Measurements from ENCODE around the gene SPTLC3. TPM values are rescaled to one million over a fixed set of nuclear protein-coding genes. Genes with fewer than 3 reads are reported as not detected.

Gene SPTLC3
- total RNA-seq, 1 donor from 2014 or later, result 4.6 TPM

DNA sequence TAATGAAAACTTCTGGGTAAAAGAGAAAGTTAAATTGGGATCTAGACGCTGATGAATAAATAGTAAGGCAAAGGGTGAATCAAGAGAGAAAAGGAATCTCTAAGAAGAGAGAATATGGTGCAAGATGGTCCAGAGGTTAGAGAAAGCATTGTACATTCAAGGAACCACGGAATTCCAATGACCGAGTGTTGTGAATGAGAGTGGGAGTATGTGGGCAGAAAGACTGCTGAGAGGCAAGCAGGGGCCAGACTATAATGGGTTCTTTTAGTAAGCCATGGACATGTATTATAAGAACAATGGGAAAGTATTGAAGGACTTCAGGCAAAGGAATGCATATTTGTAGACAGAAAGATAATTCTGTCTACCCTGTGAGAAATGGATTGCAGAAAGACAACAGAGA, 45.2 kb downstream of the SPTLC3 start:
- Histone ChIP-seq H3K27me3 (no peaks in the 10 kb centered on the region), H3K36me3 (peaks cover 0 to 12% of the 10 kb centered on the region in 2 donors), H3K4me1 (no peaks in the 10 kb centered on the region), H3K9me3 (peaks cover 0 to 35% of the 10 kb centered on the region in 2 donors), H3K4me3 (no peak overlapping the region), H3K27ac (no peak overlapping the region)
- TF ChIP-seq, protein P1, sequence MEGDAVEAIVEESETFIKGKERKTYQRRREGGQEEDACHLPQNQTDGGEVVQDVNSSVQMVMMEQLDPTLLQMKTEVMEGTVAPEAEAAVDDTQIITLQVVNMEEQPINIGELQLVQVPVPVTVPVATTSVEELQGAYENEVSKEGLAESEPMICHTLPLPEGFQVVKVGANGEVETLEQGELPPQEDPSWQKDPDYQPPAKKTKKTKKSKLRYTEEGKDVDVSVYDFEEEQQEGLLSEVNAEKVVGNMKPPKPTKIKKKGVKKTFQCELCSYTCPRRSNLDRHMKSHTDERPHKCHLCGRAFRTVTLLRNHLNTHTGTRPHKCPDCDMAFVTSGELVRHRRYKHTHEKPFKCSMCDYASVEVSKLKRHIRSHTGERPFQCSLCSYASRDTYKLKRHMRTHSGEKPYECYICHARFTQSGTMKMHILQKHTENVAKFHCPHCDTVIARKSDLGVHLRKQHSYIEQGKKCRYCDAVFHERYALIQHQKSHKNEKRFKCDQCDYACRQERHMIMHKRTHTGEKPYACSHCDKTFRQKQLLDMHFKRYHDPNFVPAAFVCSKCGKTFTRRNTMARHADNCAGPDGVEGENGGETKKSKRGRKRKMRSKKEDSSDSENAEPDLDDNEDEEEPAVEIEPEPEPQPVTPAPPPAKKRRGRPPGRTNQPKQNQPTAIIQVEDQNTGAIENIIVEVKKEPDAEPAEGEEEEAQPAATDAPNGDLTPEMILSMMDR (IDR thresholded peaks at IDR 0.05), result no peak
- intact Hi-C loops (cut with DNase I), result no loop called here
- DNase-seq (ENCODE audit: low spot score in 2 of 2), result no peak

DNA sequence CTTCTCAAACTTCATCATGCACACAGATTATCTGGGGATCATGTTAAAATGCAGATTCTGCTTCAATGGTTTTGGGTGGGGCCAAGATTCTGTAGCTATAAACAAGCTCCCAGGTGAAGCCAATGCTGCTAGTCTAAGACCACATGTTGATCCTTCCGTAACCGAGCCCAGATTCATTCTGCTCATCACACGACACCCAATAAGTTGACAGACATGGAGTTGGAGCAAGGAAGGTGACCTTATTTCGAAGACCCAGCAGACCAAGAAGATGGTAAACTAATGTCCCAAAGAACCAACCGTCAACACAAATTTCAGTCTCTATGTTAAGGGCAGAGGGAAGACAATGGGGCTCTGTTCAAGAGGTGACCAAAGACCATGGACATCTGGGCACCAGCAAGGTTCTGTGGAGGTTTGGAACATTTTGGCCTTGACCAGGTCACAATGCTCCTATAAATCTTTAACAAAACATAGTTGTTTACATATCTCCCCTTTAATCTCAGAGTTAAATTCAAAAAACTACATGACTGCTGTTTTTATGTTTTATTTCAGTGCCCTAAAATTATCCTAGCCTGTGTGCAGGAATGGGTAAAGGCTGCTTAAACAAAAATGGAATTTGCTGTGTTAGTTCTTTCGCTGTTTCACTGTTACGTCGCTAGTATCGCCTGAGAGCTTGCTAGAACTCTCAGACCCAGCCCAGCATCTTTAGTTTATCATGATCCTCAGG, 50.1 kb downstream of the SPTLC3 start:
- Histone ChIP-seq H3K4me1 (no peaks in the 10 kb centered on the region), H3K4me3 (no peak overlapping the region), H3K36me3 (no peaks in the 10 kb centered on the region), H3K27me3 (no peaks in the 10 kb centered on the region), H3K9me3 (peaks cover 0 to 21% of the 10 kb centered on the region in 2 donors), H3K27ac (no peak overlapping the region)
- TF ChIP-seq, protein P1 (IDR thresholded peaks at IDR 0.05), result no peak
- intact Hi-C loops (cut with DNase I), result no loop called here
- no peak for DNase-seq (ENCODE audit: low spot score in 2 of 2)

- Histone ChIP-seq H3K9me3 (peaks cover 0 to 14% of the 10 kb centered on the region in 2 donors), H3K4me1 (no peaks in the 10 kb centered on the region), H3K27me3 (no peaks in the 10 kb centered on the region), H3K27ac (no peak overlapping the region), H3K36me3 (no peaks in the 10 kb centered on the region), H3K4me3 (no peak overlapping the region)
- TF ChIP-seq, protein P1 (IDR thresholded peaks at IDR 0.05), result no peak
- intact Hi-C loops (cut with DNase I), result no loop called here
- no peak for DNase-seq (ENCODE audit: low spot score in 2 of 2)
These were observed 50.8 kb downstream of the SPTLC3 start for GRCh38 chr20:13059398-13060136.

DNA sequence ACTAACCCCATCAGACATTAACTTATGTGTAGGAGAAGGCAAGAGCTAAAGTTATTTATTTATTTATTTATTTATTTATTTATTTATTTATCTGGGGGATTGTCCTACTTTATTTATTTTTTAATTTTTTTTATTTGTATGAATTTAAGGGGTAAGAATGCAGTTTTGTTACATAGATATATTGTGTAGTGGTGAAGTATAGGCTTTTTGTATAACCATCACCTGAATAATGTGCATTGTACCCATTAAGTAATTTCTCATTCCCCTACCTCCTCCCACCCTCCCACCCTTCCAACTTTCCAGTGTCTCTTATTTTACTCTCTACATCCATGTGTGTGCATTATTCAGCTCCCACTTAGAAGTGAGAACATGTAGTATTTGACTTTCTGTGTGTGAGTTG, 51.6 kb downstream of the SPTLC3 start:
- H3K27me3 ChIP-seq, result no peaks in the 10 kb centered on the region
- H3K36me3 ChIP-seq, result no peaks in the 10 kb centered on the region
- H3K4me1 ChIP-seq, result no peaks in the 10 kb centered on the region
- H3K9me3 ChIP-seq, result peaks cover 0 to 10% of the 10 kb centered on the region in 2 donors
- no peak overlapping the region for H3K4me3 ChIP-seq
- TF ChIP-seq, protein P1 (IDR thresholded peaks at IDR 0.05), result no peak
- intact Hi-C loops (cut with DNase I), result no loop called here
- DNase-seq (ENCODE audit: low spot score in 2 of 2), result no peak
- H3K27ac ChIP-seq, result no peak overlapping the region

DNA sequence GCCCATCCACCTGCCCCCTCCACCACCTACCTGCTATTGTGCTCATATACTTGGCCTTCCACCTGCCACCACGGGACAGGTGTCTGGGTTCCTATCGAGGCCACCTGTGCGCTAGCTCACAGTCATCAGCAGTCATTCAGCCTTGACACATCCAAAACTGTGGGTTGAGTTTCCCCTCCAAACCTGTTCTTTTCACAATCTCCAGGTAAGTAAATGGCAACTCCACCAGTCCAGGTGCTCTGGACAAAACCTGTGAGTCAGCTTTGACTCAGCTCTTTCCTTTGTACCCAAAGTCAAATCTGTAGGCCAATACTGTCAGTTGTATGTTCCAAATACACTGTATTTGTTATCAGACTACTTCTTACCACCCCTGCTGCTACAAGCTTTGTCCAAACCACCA, 52.6 kb downstream of the SPTLC3 start:
- TF ChIP-seq, protein P1 (IDR thresholded peaks at IDR 0.05), result no peak
- Histone ChIP-seq H3K27ac (no peak overlapping the region), H3K36me3 (no peaks in the 10 kb centered on the region), H3K27me3 (no peaks in the 10 kb centered on the region), H3K4me3 (no peak overlapping the region), H3K9me3 (peaks cover 0 to 5% of the 10 kb centered on the region in 2 donors), H3K4me1 (no peaks in the 10 kb centered on the region)
- DNase-seq (ENCODE audit: low spot score in 2 of 2), result no peak
- intact Hi-C loops (cut with DNase I), result no loop called here

Measured in ascending aorta (tissue), 2 donors.